Measurements from ENCODE around the gene ARVCF. TPM values are rescaled to one million over a fixed set of nuclear protein-coding genes. Genes with fewer than 3 reads are reported as not detected.

Gene ARVCF
- 78.0 and 187 TPM in 2 replicates for total RNA-seq

GRCh38 chr22:20016734-20017621, at the start of gene ARVCF:
Gene ARVCF, minus strand, starts transcription at chr22:20016823. Its CDS starts 26,029 bp downstream, at chr22:19990794.

GRCh38 chr22:20020533-20021195, 4.0 kb upstream of the ARVCF start, which contains the start of gene TANGO2:
Gene TANGO2, plus strand, starts transcription at chr22:20021110. Its CDS starts 15,689 bp downstream, at chr22:20036799.

GRCh38 chr22:19941365-19942082, 75.1 kb downstream of the ARVCF start, which contains the start of the genes COMT and TXNRD2:
Gene COMT, plus strand, starts transcription at chr22:19941772. Its CDS starts 20,755 bp downstream, at chr22:19962527.
Gene TXNRD2, minus strand, starts transcription at chr22:19941818. Its CDS starts 15 bp downstream, at chr22:19941803.

Other genes with a start within 250 kb of the ARVCF start
- 8.5 and 8.7 TPM in 2 replicates for gene GNB1L, start 161.9 kb downstream of the ARVCF start, total RNA-seq
- 19.6 and 62.2 TPM in 2 replicates for gene RTL10, start 161.9 kb downstream of the ARVCF start, total RNA-seq
- 259 and 533 TPM in 2 replicates for gene COMT, start 75.1 kb downstream of the ARVCF start, total RNA-seq
- gene TXNRD2, start 75.0 kb downstream of the ARVCF start, total RNA-seq, result 70.9 and 110 TPM in 2 replicates
- gene TANGO2, start 4.3 kb upstream of the ARVCF start, total RNA-seq, result 50.7 and 75.1 TPM in 2 replicates
- 23.8 and 51.7 TPM in 2 replicates for gene DGCR8, start 63.4 kb upstream of the ARVCF start, total RNA-seq
- gene RANBP1, start 99.3 kb upstream of the ARVCF start, total RNA-seq, result 170 and 192 TPM in 2 replicates
- 33.0 and 52.9 TPM in 2 replicates for gene TRMT2A, start 100.4 kb upstream of the ARVCF start, total RNA-seq
- 5.3 and 34.4 TPM in 2 replicates for gene ZDHHC8, start 115.0 kb upstream of the ARVCF start, total RNA-seq
- gene CCDC188, start 134.2 kb upstream of the ARVCF start, total RNA-seq, result 9.2 and 13.9 TPM in 2 replicates

Data from bladder microvascular endothelial cell (primary cell).